C4-2B (cell line): ENCODE results near the gene GARIN3.

Experiments used
- CTCF ChIP-seq: fragments of 450-650 bp; conservative IDR thresholded peaks from 2 replicates; pipeline ENCODE4 v1.5.1; 2017; ENCODE audit warnings: mild to moderate bottlenecking
- ZFX ChIP-seq: fragments of 450-650 bp; IDR thresholded peaks from 2 replicates; pipeline ENCODE4 v1.6.1; 2017

- TF ChIP-seq CTCF = no peak
- no peak for TF ChIP-seq ZFX
Observed at GRCh38 chr5:157137691-157138090, 28.4 kb downstream of the GARIN3 start.
